NB4 (cell line): ENCODE results near the gene MAGEA10.
"Not testable (repeated sequence)": the region's sequence is repeated elsewhere in the genome, so short reads cannot be mapped to it uniquely, and the experiment has no call there.

Experiments used
- DNase-seq: peaks from one replicate; pipeline ENCODE4 v3.0.0; 2010; ENCODE audit warnings: low read depth
- H3K4me3 ChIP-seq: one replicate; pipeline ENCODE4 v1.5.1; 2011; ENCODE audit warnings: mild to moderate bottlenecking, low read depth, low read length, moderate library complexity
- MYC ChIP-seq: IDR thresholded peaks from 2 replicates; pipeline ENCODE4 v1.6.1; 2011; ENCODE audit warnings: low read depth, low read length
- POLR2A ChIP-seq: IDR thresholded peaks from 2 replicates; pipeline ENCODE4 v1.6.1; 2011; ENCODE audit warnings: mild to moderate bottlenecking; ENCODE audit not compliant: insufficient read length; ENCODE audit errors: extremely low read depth
- TF ChIP-seq, protein P1 (sequence below): IDR thresholded peaks from one replicate; pipeline ENCODE4 v1.5.1; 2012; ENCODE audit warnings: low read depth, low read length
- TF ChIP-seq, protein P2 (sequence below): IDR thresholded peaks from 2 replicates; pipeline ENCODE4 v1.6.1; 2011; ENCODE audit warnings: low read depth, low read length

Gene MAGEA10

DNA sequence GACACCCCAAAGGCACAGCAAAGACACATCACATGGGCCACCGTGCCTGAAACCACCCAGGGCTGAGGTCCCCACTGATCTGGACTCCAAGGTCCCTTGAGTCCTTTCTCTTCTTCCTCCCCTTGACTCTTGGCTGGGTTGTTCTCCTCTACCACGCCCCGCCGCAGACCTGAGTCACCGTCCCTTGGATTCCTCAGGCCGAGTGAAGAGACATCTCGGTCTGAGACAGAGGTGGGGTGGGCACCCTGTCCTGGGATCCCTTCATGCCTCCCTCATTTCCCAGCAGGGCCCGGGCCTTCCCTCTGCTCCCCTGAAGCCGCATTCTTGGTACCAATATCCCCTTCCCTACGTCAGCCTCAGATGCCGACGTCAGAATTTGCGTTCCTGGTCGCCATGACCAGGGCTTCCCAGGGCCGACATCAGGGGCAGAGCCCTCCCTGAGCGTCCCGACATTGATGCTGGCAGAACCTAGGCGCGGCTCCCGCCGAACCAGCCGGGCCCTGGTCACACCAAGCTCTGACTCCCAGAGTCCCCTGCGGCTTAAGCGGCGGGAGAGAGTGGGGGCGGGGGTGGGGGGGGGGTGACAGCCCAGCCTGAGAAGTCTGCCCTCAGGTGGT, 498 bp downstream of the MAGEA10 start:
- H3K4me3 ChIP-seq: no peak overlapping the region
- TF ChIP-seq, protein P1, sequence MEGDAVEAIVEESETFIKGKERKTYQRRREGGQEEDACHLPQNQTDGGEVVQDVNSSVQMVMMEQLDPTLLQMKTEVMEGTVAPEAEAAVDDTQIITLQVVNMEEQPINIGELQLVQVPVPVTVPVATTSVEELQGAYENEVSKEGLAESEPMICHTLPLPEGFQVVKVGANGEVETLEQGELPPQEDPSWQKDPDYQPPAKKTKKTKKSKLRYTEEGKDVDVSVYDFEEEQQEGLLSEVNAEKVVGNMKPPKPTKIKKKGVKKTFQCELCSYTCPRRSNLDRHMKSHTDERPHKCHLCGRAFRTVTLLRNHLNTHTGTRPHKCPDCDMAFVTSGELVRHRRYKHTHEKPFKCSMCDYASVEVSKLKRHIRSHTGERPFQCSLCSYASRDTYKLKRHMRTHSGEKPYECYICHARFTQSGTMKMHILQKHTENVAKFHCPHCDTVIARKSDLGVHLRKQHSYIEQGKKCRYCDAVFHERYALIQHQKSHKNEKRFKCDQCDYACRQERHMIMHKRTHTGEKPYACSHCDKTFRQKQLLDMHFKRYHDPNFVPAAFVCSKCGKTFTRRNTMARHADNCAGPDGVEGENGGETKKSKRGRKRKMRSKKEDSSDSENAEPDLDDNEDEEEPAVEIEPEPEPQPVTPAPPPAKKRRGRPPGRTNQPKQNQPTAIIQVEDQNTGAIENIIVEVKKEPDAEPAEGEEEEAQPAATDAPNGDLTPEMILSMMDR: no peak
- TF ChIP-seq POLR2A: no peak
- TF ChIP-seq, protein P2, sequence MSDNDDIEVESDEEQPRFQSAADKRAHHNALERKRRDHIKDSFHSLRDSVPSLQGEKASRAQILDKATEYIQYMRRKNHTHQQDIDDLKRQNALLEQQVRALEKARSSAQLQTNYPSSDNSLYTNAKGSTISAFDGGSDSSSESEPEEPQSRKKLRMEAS: no peak
- TF ChIP-seq MYC: no peak
- no peak for DNase-seq

DNA sequence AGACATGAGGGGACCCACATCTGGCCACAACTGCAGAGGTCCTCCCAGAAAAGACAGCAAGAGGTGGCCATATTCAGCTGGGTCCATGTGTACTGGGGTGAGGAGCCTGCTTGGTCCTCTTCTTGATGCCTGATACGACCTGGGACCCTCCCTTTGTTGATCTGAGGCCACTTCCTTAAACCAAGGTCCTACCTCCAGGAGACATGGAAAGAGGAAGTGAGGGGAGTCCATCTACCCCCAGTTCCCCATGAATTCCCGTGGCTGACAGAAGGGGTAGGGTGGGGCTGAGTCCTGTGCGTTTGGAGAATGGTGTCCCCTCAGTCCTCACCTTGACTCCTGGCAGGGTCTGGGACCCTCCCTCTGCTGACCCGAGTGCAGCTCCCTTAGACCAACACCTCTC, 2.1 kb downstream of the MAGEA10 start:
- TF ChIP-seq, protein P1: no peak
- TF ChIP-seq, protein P2: no peak
- TF ChIP-seq MYC (no peak), POLR2A (no peak)
- DNase-seq: peak; percentile 13
- no peak overlapping the region for H3K4me3 ChIP-seq

DNA sequence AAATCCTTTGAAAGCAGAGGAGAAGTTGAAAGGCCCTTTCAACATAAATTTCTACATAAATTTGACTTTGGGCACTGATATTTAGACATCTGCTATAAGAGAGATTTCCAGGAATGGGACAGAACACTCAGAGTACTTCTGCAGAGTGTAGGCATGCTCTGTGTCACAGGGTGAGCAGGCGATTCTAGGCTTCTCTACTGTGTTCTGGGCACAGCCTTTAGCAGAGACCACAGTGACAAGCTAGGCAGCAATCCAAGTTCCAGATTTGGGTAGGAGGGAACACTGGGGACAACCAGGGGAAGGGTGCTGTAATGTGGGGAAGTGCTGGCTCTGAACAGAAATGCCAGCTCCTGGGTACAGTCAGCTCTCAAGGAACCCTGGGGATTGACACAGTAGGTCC, 6.9 kb downstream of the MAGEA10 start:
- no peak for TF ChIP-seq POLR2A
- TF ChIP-seq, protein P2: no peak
- TF ChIP-seq, protein P1: no peak
- TF ChIP-seq MYC: no peak
- DNase-seq: no peak
- no peak overlapping the region for H3K4me3 ChIP-seq

DNA sequence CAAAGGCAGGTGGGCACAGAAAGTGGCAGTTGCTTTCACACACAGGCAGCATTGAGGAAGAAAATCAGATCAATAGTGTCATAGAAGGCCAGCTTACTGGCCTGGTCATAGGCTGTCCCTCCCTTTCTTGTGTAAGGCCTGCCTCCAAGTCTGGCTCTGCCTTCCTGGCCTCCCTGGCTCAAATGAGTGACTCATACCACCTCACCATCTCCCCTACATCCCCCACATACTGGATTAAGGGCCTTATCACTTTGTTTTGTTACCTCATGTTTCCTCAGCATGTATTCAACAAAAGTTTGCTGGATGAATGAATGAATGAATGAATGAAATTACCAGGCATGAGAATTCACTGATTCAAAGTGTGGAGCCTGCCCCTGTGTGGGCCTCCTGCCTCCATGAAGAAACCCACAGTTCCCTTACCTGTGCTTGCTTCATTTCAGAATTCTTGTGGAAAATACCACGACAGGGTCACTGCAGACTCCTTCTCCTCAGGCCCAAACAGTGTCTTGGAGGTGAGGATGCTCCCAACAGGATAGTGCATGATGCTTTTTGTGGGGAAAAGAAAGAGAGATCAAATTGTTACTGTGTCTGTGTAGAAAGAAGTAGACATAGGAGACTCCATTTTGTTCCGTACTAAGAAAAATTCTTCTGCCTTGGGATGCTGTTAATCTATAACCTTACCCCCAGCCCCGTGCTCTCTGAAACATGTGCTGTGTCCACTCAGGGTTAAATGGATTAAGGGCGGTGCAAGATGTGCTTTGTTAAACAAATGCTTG, 9.1 kb downstream of the MAGEA10 start:
- DNase-seq, H3K4me3 ChIP-seq: not testable (repeated sequence)

DNA sequence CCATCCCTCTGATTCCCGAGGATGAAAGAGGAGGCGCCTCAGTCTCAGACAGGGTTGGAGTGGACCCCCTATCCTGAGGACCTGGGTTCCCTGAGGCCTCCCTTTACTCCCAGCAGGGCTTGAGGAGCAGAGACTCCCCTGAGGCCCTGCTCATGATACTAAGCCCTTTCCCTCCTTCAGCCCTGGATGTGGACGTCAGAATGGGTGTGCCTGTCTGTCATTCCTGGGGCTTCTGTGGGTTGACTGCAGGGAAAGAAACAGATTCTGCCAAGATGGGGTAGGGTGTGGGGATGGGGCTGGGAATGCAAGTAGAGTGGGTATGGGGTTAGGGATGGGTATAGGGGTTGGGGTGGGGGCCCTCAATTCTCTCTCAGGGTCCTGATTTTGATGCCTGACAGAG, 21.1 kb downstream of the MAGEA10 start:
- no peak for TF ChIP-seq MYC
- TF ChIP-seq, protein P1: no peak
- TF ChIP-seq, protein P2: no peak
- TF ChIP-seq POLR2A: no peak
- no peak for DNase-seq
- no peak overlapping the region for H3K4me3 ChIP-seq

DNA sequence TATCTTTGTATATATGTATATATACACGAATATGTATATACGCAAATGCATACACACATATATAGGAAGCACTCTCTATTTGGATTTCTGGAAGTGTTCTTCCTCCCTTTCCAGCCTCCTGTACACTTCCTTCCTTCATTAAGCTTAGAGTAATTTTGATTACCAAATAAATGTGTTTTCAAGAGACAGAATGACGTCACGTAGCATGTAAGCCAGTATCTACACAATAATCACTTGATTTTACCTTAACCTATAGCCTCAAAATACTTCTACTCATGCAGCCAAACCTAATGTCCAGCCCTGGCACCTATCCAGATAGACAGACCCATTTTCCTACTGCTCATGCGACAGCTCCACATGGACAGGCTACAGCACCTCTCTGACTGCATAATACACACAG, 29.9 kb downstream of the MAGEA10 start:
- TF ChIP-seq, protein P2: no peak
- TF ChIP-seq, protein P1: no peak
- TF ChIP-seq POLR2A (no peak), MYC (no peak)
- H3K4me3 ChIP-seq: no peak overlapping the region
- DNase-seq: no peak
